ENCODE data around the gene TASOR2.

TASOR2 gene

DNA sequence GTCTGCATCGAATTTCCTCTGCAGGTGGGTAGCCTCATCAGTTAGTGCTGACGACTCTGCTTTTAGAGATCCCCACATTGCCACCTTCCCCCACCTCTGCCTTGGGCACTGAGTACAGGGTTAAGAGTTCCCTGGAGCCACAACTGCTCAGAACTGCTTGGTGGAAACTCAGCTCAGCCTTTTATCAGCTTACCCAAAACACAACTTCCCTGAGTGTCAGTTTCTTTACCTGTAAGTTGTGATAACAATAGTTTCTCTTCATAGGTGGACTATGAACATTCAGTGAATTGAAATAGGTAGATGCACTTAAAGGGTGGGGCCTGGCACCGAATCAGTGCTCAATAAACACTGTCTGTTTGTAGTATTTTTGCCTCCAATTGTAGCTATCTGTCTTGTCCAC is 29.5 kb upstream of the TASOR2 start:
- no peak overlapping the region for H2AFZ ChIP-seq
- no peaks in the 10 kb centered on the region for H3K4me1 ChIP-seq
- H3K9me3 ChIP-seq (ENCODE audit: control insufficient read depth, low read length) = no peaks in the 10 kb centered on the region
- no peaks in the 10 kb centered on the region for H3K79me2 ChIP-seq
- no peak overlapping the region for H3K4me2 ChIP-seq (ENCODE audit: low read length)
- H3K9ac ChIP-seq = no peak overlapping the region
- H3K27me3 ChIP-seq (ENCODE audit: control insufficient read depth, insufficient read depth, low read length) = no peaks in the 10 kb centered on the region
- no peak overlapping the region for H3K4me3 ChIP-seq (ENCODE audit: low read depth, low read length)
- H3K27ac ChIP-seq = no peak overlapping the region
- TF ChIP-seq, protein P1, sequence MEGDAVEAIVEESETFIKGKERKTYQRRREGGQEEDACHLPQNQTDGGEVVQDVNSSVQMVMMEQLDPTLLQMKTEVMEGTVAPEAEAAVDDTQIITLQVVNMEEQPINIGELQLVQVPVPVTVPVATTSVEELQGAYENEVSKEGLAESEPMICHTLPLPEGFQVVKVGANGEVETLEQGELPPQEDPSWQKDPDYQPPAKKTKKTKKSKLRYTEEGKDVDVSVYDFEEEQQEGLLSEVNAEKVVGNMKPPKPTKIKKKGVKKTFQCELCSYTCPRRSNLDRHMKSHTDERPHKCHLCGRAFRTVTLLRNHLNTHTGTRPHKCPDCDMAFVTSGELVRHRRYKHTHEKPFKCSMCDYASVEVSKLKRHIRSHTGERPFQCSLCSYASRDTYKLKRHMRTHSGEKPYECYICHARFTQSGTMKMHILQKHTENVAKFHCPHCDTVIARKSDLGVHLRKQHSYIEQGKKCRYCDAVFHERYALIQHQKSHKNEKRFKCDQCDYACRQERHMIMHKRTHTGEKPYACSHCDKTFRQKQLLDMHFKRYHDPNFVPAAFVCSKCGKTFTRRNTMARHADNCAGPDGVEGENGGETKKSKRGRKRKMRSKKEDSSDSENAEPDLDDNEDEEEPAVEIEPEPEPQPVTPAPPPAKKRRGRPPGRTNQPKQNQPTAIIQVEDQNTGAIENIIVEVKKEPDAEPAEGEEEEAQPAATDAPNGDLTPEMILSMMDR (IDR thresholded peaks at IDR 0.05) = no peak
- H3K36me3 ChIP-seq (ENCODE audit: control insufficient read depth, insufficient read depth, low read length) = no peaks in the 10 kb centered on the region

DNA sequence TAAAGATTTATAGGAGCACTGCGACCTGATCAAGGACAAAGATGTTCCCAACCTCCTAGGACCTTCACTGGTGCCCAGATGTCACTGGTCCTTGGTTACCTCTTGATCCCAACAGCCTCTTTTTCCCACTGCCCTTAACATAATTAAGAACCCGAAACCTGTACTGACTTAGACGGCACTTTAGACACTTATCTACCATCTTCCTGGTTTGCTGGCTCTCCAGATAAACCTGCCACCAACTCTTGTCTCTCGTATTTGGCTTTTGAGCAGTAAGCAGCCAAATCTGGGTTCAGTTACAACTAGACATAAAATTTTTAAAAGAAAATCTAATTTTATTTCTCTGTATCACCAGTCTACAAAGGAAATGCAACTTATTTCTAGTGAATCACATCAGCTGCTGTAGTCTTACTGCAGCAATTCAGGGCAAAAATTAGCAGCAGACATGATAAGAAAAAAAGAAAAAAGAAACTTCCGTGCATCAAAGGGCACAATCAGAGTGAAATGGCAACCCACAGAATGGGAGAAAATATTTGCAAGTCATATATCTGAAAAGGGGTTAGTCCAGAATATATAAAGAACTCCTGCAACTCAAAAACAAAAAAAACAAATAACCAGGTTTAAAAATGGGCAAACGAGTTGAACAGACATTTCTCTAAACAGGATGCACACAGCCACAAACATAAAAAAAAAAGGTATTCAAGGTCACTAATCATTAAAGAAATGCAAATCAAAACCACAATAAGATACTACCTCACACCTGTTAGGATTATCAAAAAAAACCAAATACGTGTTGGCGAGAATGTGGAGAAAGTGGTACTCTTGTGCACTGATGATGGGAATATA is 27.7 kb upstream of the TASOR2 start:
- H3K27ac ChIP-seq = no peak overlapping the region
- no peak overlapping the region for H3K4me2 ChIP-seq (ENCODE audit: low read length)
- H3K4me1 ChIP-seq = no peaks in the 10 kb centered on the region
- H3K27me3 ChIP-seq (ENCODE audit: control insufficient read depth, insufficient read depth, low read length) = no peaks in the 10 kb centered on the region
- H3K9me3 ChIP-seq (ENCODE audit: control insufficient read depth, low read length) = no peaks in the 10 kb centered on the region
- H3K79me2 ChIP-seq = no peaks in the 10 kb centered on the region
- no peak overlapping the region for H3K9ac ChIP-seq
- H3K36me3 ChIP-seq (ENCODE audit: control insufficient read depth, insufficient read depth, low read length) = no peaks in the 10 kb centered on the region
- no peak overlapping the region for H3K4me3 ChIP-seq (ENCODE audit: low read depth, low read length)
- TF ChIP-seq, protein P1 (IDR thresholded peaks at IDR 0.05) = no peak
- H2AFZ ChIP-seq = no peak overlapping the region

DNA sequence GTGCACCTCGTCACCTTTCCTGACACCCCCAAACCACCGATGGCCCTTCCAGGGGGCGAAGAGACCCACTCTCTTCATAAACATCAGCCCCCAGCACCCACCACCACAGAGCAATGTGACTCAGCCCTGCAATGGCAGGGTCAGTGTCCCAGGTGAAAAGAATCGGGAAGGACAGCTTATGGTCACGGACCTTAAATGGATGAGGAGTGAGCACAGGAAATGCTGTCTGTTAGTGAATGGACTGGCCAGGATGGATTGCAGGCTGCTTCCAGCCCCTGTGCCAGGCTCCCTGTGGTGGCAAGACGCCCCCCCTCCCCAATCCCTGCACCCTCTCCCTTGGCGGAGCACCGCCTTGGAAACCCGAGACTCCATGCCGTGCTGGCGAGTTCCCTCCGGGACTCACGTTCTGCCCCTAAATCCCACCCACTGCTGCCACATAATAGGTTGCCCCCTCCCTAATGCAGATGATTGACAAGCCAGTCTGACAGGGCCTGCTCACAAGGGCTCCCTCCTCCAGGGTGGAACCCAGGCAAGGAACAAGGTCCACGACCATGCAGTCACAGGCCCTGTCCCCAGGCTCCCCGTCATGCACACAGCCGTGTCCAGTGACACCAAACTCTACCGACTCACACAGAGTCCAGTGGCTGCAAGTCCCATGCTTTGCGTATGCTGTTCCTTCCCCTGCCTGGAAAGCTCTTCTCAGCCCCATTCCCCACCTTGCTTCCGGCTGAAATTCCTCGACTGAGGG is 25.6 kb upstream of the TASOR2 start:
- no peaks in the 10 kb centered on the region for H3K4me1 ChIP-seq
- H2AFZ ChIP-seq = no peak overlapping the region
- no peaks in the 10 kb centered on the region for H3K9me3 ChIP-seq (ENCODE audit: control insufficient read depth, low read length)
- H3K27me3 ChIP-seq (ENCODE audit: control insufficient read depth, insufficient read depth, low read length) = no peaks in the 10 kb centered on the region
- H3K9ac ChIP-seq = no peak overlapping the region
- H3K4me3 ChIP-seq (ENCODE audit: low read depth, low read length) = no peak overlapping the region
- H3K4me2 ChIP-seq (ENCODE audit: low read length) = no peak overlapping the region
- peaks cover 2% of the 10 kb centered on the region for H3K79me2 ChIP-seq
- H3K36me3 ChIP-seq (ENCODE audit: control insufficient read depth, insufficient read depth, low read length) = no peaks in the 10 kb centered on the region
- H3K27ac ChIP-seq = no peak overlapping the region
- TF ChIP-seq, protein P1 (IDR thresholded peaks at IDR 0.05) = no peak

DNA sequence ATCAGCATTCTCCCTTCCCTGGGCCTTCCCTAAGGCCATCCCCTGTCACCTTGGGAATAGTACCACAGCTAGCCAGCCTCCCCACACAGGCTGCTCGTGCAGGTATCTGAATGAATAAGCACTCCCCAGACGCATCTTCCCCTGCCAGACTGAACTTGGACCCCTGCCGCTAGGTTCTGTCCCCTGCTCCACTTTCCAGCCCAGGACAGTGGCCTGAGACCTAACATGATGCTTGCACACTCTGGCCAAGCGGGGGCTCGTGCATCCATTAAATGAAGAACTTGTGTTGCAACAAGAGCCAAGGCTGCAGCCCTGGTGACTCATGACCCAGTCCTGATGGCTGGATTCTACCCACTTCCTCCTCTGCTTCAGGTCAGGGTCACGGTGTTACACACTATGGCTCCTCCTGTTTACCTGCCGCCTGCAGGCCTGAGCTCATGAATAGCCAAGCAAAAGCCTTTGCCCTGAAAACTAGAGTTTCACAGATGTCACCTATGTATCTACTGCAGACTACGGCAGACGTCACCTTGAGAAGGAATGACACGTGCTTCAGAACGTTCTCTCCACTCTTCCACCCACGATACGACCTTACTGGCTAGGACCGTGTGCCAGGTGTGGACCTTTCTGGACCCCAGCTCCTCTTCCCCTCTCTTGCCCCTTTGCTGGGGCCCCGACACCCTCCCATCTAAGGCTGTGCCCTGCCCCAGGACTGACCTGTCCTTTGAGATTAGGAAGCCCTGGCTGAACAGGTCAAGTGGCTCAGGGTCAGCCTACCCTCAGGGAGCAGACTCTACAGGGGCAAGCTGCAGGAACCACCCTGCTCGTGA is 24.7 kb upstream of the TASOR2 start:
- Histone ChIP-seq H3K79me2 (peaks cover 2% of the 10 kb centered on the region), H3K9me3 (ENCODE audit: control insufficient read depth, low read length) (no peaks in the 10 kb centered on the region), H3K27ac (no peak overlapping the region), H3K36me3 (ENCODE audit: control insufficient read depth, insufficient read depth, low read length) (no peaks in the 10 kb centered on the region), H3K4me1 (no peaks in the 10 kb centered on the region), H2AFZ (no peak overlapping the region), H3K4me3 (ENCODE audit: low read depth, low read length) (no peak overlapping the region), H3K27me3 (ENCODE audit: control insufficient read depth, insufficient read depth, low read length) (no peaks in the 10 kb centered on the region), H3K9ac (no peak overlapping the region), H3K4me2 (ENCODE audit: low read length) (no peak overlapping the region)
- TF ChIP-seq, protein P1 (IDR thresholded peaks at IDR 0.05) = no peak

All from parathyroid adenoma (tissue), 2 donors.